HepG2 (cell line): ENCODE results near the gene UGT1A3. TPM values are rescaled to one million over a fixed set of nuclear protein-coding genes. Genes with fewer than 3 reads are reported as not detected.
A peak's percentile ranks its signal among the peaks of the same experiment; 100 is the strongest.

ENCODE experiments used
- CC2D1A ChIP-seq: sonication (generic); formaldehyde crosslinking; IDR thresholded peaks from 2 replicates; pipeline ENCODE4 v1.8.1; 2023; ENCODE audit warnings: mild to moderate bottlenecking, missing genetic modification reagents
- ESRRA ChIP-seq: sonication (generic); formaldehyde crosslinking; IDR thresholded peaks from 2 replicates; pipeline ENCODE4 v1.5.1; 2020; ENCODE audit warnings: mild to moderate bottlenecking, low read depth, missing genetic modification reagents
- ETV6 ChIP-seq: sonication (generic); formaldehyde crosslinking; conservative IDR thresholded peaks from 2 replicates; pipeline ENCODE4 v1.4.0; 2020; ENCODE audit warnings: missing genetic modification reagents
- HIVEP1 ChIP-seq: sonication (generic); formaldehyde crosslinking; IDR thresholded peaks from 2 replicates; pipeline ENCODE4 v1.4.0; 2020; ENCODE audit warnings: mild to moderate bottlenecking, missing genetic modification reagents
- HOXD1 ChIP-seq: sonication (generic); formaldehyde crosslinking; IDR thresholded peaks from 2 replicates; pipeline ENCODE4 v1.5.0; 2020; ENCODE audit warnings: missing genetic modification reagents
- MZF1 ChIP-seq: sonication (generic); formaldehyde crosslinking; IDR thresholded peaks from 2 replicates; pipeline ENCODE4 v1.8.1; 2023; ENCODE audit warnings: mild to moderate bottlenecking, missing genetic modification reagents, borderline replicate concordance
- NFE2L2 ChIP-seq: fragments of 150-350 bp; IDR thresholded peaks from 2 replicates; pipeline ENCODE4 v1.6.1; 2014; ENCODE audit warnings: low read length
- RBAK ChIP-seq: sonication (generic); formaldehyde crosslinking; IDR thresholded peaks from 2 replicates; pipeline ENCODE4 v1.5.1; 2020; ENCODE audit warnings: mild to moderate bottlenecking, missing genetic modification reagents
- SMARCC2 ChIP-seq: fragments of 450-650 bp; IDR thresholded peaks from 2 replicates; pipeline ENCODE4 v1.6.1; 2017; ENCODE audit warnings: antibody characterized with exemption, mild to moderate bottlenecking
- THAP11 ChIP-seq: IDR thresholded peaks from 2 replicates; pipeline ENCODE4 v1.6.1; 2016; ENCODE audit warnings: missing biosample characterization, missing genetic modification reagents
- TP53 ChIP-seq: sonication (generic); formaldehyde crosslinking; conservative IDR thresholded peaks from 2 replicates; pipeline ENCODE4 v1.4.0; 2020; ENCODE audit warnings: missing genetic modification reagents
- ZEB1 ChIP-seq: IDR thresholded peaks from 2 replicates; pipeline ENCODE4 v1.6.1; 2012; ENCODE audit warnings: mild to moderate bottlenecking, low read depth, inconsistent platforms; ENCODE audit not compliant: insufficient replicate concordance
- ZNF354B ChIP-seq: sonication (generic); formaldehyde crosslinking; IDR thresholded peaks from 2 replicates; pipeline ENCODE4 v1.8.0; 2022; ENCODE audit warnings: mild to moderate bottlenecking, missing genetic modification reagents
- ZSCAN30 ChIP-seq: sonication (generic); formaldehyde crosslinking; IDR thresholded peaks from 2 replicates; pipeline ENCODE4 v1.5.0; 2020; ENCODE audit warnings: mild to moderate bottlenecking, missing genetic modification reagents
- polyA plus RNA-seq, 8 experiments: library from polyadenylated mRNA; depleted of rRNA in 3 of 8; stranded (reverse) in 7 of 8; unstranded in 1 of 8; fragments of >200 nt; fragmentation: Illumina TruSeq in 4 of 8; extraction: Trizol in 4 of 8; gene quantifications; 2 replicates each; pipeline versions ENCODE4 v1.2.1 to v1.2.3, GENCODE V29; 2011 to 2016; ENCODE audit warnings: low read depth in 4 of 8, missing spikeins in 1 of 8, mixed read lengths in 1 of 8; ENCODE audit not compliant: insufficient read depth in 1 of 8
- total RNA-seq, 5 experiments: library from RNA; depleted of rRNA; stranded (reverse); fragments of >200 nt; fragmentation: Illumina TruSeq; extraction: Trizol; gene quantifications; 2 replicates each; pipeline ENCODE4 v1.2.3, GENCODE V29; 2016; ENCODE audit warnings: low read depth in 1 of 5
- TF ChIP-seq, protein P1 (sequence below): sonication (generic); formaldehyde crosslinking; IDR thresholded peaks from 2 replicates; pipeline ENCODE4 v1.5.0; 2020; ENCODE audit warnings: missing genetic modification reagents
- TF ChIP-seq, protein P2 (sequence below): IDR thresholded peaks from 2 replicates; pipeline ENCODE4 v1.6.1; 2016; ENCODE audit warnings: mild to moderate bottlenecking
- TF ChIP-seq, protein P3 (sequence below): sonication (generic); formaldehyde crosslinking; IDR thresholded peaks from 2 replicates; pipeline ENCODE4 v1.4.0; 2020; ENCODE audit warnings: missing genetic modification reagents; ENCODE audit errors: not compliant biosample characterization
- TF ChIP-seq, protein P4 (sequence below): sonication (generic); formaldehyde crosslinking; IDR thresholded peaks from 2 replicates; pipeline ENCODE4 v1.5.0; 2020; ENCODE audit warnings: mild to moderate bottlenecking, missing genetic modification reagents, borderline replicate concordance
- TF ChIP-seq, protein P5 (sequence below): sonication (generic); formaldehyde crosslinking; IDR thresholded peaks from 2 replicates; pipeline ENCODE4 v1.5.0; 2020; ENCODE audit warnings: mild to moderate bottlenecking, low read depth, missing genetic modification reagents, borderline replicate concordance

Gene UGT1A3
- total and polyA plus RNA-seq, 2 of the 13 experiments (the other 11 are each of a cell fraction or from before 2014, with no cell fraction given): not detected

DNA sequence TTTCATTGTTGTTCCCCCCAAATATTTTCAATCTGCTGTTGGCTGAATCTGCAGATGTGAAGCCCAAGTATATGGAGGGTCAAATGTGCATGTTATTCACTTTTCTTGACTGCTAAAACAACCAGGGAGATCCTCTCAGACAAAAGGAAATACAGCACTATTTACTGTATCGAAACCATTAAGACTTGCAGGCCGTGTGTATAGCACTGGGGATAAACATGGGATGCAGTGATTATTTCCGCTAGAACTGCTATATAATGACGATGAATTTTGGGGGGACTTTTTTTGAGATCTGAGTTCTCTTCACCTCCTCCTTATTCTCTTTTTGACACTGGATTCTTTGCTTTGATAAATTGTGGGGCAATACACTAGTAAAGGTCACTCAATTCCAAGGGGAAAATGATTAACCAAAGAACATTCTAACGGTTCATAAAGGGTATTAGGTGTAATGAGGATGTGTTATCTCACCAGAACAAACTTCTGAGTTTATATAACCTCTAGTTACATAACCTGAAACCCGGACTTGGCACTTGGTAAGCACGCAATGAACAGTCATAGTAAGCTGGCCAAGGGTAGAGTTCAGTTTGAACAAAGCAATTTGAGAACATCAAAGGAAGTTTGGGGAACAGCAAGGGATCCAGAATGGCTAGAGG, 27.7 kb downstream of the UGT1A3 start (continued):
- TF ChIP-seq, protein P1, sequence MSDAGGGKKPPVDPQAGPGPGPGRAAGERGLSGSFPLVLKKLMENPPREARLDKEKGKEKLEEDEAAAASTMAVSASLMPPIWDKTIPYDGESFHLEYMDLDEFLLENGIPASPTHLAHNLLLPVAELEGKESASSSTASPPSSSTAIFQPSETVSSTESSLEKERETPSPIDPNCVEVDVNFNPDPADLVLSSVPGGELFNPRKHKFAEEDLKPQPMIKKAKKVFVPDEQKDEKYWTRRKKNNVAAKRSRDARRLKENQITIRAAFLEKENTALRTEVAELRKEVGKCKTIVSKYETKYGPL (CRISPR knock-in tag): peak; percentile 99
- TF ChIP-seq MZF1 (CRISPR knock-in tag) (no peak), HIVEP1 (CRISPR knock-in tag) (no peak), ETV6 (CRISPR knock-in tag) (no peak), NFE2L2 (peak; percentile 33; the same call in 1 of the 2 replicates), THAP11 (CRISPR knock-in tag) (peak; percentile 75), TP53 (CRISPR knock-in tag) (no peak), ZSCAN30 (CRISPR knock-in tag) (peak; percentile 72; the same call in 1 of the 2 replicates), ZEB1 (peak; percentile 78), ESRRA (peak; percentile 87), CC2D1A (CRISPR knock-in tag) (0 out of 2 replicates have a peak, but pooled peaks have one; percentile 91), SMARCC2 (no peak), HOXD1 (CRISPR knock-in tag) (peak; percentile 96), RBAK (CRISPR knock-in tag) (no peak), ZNF354B (CRISPR knock-in tag) (no peak)
- TF ChIP-seq, protein P2, sequence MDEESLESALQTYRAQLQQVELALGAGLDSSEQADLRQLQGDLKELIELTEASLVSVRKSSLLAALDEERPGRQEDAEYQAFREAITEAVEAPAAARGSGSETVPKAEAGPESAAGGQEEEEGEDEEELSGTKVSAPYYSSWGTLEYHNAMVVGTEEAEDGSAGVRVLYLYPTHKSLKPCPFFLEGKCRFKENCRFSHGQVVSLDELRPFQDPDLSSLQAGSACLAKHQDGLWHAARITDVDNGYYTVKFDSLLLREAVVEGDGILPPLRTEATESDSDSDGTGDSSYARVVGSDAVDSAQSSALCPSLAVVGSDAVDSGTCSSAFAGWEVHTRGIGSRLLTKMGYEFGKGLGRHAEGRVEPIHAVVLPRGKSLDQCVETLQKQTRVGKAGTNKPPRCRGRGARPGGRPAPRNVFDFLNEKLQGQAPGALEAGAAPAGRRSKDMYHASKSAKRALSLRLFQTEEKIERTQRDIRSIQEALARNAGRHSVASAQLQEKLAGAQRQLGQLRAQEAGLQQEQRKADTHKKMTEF (CRISPR knock-in tag): peak; percentile 96
- TF ChIP-seq, protein P3, sequence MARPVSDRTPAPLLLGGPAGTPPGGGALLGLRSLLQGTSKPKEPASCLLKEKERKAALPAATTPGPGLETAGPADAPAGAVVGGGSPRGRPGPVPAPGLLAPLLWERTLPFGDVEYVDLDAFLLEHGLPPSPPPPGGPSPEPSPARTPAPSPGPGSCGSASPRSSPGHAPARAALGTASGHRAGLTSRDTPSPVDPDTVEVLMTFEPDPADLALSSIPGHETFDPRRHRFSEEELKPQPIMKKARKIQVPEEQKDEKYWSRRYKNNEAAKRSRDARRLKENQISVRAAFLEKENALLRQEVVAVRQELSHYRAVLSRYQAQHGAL: peak; percentile 77
- TF ChIP-seq, protein P4, sequence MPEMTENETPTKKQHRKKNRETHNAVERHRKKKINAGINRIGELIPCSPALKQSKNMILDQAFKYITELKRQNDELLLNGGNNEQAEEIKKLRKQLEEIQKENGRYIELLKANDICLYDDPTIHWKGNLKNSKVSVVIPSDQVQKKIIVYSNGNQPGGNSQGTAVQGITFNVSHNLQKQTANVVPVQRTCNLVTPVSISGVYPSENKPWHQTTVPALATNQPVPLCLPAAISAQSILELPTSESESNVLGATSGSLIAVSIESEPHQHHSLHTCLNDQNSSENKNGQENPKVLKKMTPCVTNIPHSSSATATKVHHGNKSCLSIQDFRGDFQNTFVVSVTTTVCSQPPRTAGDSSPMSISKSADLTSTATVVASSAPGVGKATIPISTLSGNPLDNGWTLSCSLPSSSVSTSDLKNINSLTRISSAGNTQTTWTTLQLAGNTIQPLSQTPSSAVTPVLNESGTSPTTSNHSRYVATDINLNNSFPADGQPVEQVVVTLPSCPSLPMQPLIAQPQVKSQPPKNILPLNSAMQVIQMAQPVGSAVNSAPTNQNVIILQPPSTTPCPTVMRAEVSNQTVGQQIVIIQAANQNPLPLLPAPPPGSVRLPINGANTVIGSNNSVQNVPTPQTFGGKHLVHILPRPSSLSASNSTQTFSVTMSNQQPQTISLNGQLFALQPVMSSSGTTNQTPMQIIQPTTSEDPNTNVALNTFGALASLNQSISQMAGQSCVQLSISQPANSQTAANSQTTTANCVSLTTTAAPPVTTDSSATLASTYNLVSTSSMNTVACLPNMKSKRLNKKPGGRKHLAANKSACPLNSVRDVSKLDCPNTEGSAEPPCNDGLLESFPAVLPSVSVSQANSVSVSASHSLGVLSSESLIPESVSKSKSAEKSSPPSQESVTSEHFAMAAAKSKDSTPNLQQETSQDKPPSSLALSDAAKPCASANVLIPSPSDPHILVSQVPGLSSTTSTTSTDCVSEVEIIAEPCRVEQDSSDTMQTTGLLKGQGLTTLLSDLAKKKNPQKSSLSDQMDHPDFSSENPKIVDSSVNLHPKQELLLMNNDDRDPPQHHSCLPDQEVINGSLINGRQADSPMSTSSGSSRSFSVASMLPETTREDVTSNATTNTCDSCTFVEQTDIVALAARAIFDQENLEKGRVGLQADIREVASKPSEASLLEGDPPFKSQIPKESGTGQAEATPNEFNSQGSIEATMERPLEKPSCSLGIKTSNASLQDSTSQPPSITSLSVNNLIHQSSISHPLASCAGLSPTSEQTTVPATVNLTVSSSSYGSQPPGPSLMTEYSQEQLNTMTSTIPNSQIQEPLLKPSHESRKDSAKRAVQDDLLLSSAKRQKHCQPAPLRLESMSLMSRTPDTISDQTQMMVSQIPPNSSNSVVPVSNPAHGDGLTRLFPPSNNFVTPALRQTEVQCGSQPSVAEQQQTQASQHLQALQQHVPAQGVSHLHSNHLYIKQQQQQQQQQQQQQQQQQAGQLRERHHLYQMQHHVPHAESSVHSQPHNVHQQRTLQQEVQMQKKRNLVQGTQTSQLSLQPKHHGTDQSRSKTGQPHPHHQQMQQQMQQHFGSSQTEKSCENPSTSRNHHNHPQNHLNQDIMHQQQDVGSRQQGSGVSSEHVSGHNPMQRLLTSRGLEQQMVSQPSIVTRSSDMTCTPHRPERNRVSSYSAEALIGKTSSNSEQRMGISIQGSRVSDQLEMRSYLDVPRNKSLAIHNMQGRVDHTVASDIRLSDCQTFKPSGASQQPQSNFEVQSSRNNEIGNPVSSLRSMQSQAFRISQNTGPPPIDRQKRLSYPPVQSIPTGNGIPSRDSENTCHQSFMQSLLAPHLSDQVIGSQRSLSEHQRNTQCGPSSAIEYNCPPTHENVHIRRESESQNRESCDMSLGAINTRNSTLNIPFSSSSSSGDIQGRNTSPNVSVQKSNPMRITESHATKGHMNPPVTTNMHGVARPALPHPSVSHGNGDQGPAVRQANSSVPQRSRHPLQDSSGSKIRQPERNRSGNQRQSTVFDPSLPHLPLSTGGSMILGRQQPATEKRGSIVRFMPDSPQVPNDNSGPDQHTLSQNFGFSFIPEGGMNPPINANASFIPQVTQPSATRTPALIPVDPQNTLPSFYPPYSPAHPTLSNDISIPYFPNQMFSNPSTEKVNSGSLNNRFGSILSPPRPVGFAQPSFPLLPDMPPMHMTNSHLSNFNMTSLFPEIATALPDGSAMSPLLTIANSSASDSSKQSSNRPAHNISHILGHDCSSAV (CRISPR knock-in tag): no peak
- TF ChIP-seq, protein P5, sequence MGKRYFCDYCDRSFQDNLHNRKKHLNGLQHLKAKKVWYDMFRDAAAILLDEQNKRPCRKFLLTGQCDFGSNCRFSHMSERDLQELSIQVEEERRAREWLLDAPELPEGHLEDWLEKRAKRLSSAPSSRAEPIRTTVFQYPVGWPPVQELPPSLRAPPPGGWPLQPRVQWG: no peak
